ENCODE results near the gene BHMT2.

The BHMT2 gene

DNA sequence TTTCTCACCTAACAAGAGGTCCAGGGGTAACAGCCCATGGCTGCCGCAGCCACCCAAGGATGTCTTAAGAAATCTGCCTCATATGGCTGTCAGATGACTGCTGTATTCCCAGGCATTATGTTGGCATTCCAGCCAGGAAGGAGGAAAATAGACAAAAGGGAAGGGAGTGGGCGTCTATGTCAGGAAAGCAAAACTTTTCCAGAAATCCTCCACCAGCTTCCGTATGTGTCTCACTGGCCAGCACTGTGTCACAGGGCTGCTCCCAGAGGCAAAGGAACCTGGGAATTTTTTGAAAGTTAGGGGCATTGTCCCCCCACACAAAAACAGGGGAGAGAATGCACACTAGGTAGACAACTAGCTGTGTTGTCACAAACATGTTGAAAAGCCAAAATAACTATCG, 7.3 kb downstream of the BHMT2 start:
- H2AFZ ChIP-seq (ENCODE audit: low read depth) = no peak overlapping the region
- H3K79me2 ChIP-seq (ENCODE audit: insufficient read depth, low read depth) = no peaks in the 10 kb centered on the region
- H3K4me2 ChIP-seq = no peak overlapping the region
- TF ChIP-seq, protein P1, sequence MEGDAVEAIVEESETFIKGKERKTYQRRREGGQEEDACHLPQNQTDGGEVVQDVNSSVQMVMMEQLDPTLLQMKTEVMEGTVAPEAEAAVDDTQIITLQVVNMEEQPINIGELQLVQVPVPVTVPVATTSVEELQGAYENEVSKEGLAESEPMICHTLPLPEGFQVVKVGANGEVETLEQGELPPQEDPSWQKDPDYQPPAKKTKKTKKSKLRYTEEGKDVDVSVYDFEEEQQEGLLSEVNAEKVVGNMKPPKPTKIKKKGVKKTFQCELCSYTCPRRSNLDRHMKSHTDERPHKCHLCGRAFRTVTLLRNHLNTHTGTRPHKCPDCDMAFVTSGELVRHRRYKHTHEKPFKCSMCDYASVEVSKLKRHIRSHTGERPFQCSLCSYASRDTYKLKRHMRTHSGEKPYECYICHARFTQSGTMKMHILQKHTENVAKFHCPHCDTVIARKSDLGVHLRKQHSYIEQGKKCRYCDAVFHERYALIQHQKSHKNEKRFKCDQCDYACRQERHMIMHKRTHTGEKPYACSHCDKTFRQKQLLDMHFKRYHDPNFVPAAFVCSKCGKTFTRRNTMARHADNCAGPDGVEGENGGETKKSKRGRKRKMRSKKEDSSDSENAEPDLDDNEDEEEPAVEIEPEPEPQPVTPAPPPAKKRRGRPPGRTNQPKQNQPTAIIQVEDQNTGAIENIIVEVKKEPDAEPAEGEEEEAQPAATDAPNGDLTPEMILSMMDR (conservative IDR thresholded peaks at IDR 0.05; ENCODE audit: low read depth, low read length) = no peak
- no peaks in the 10 kb centered on the region for H3K36me3 ChIP-seq (ENCODE audit: insufficient read depth)
- no peaks in the 10 kb centered on the region for H3K4me1 ChIP-seq (ENCODE audit: low read depth, poor library complexity, severe bottlenecking)
- no peak overlapping the region for H3K4me3 ChIP-seq (IDR thresholded peaks at IDR 0.05; ENCODE audit: insufficient read depth, low read depth, low read length)
- no peak overlapping the region for H3K27ac ChIP-seq
- H3K27me3 ChIP-seq (ENCODE audit: insufficient read depth, low read depth) = no peaks in the 10 kb centered on the region
- H3K9ac ChIP-seq = no peak overlapping the region
- H4K20me1 ChIP-seq (ENCODE audit: insufficient read depth) = no peaks in the 10 kb centered on the region

DNA sequence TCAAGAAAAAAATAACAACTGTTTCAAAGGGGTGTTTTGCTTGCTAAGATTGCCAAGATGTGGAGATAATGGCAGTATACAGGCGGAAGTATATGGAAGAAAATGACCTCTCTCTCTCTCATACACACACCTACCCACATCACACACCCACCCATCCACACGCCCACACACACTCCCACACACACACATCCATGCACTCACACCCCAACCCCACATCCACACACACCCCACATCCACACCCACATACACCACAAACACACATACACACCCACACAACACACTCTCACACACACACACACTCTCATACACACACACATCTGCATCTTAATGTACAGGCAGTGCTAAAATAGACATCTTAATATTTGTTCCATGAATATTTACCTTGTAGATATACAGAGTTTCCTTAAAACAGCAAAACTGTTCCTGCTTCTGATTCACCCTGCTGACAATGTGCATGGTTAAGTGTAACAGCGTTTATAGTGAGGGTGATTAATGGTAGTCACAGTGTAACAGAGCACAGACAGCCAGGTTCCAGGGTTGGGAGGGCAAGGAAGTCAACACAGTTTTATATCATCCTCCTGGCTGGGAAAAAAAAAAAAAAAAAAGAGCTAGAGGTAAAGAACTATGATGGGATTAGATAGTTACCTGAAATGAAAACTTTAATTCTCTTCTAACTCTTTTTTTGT, 8.3 kb downstream of the BHMT2 start:
- H3K79me2 ChIP-seq (ENCODE audit: insufficient read depth, low read depth) = no peaks in the 10 kb centered on the region
- H3K4me2 ChIP-seq = no peak overlapping the region
- H3K9ac ChIP-seq = no peak overlapping the region
- no peak overlapping the region for H3K4me3 ChIP-seq (IDR thresholded peaks at IDR 0.05; ENCODE audit: insufficient read depth, low read depth, low read length)
- H3K4me1 ChIP-seq (ENCODE audit: low read depth, poor library complexity, severe bottlenecking) = no peaks in the 10 kb centered on the region
- TF ChIP-seq, protein P1 (conservative IDR thresholded peaks at IDR 0.05; ENCODE audit: low read depth, low read length) = no peak
- no peaks in the 10 kb centered on the region for H4K20me1 ChIP-seq (ENCODE audit: insufficient read depth)
- H3K27me3 ChIP-seq (ENCODE audit: insufficient read depth, low read depth) = no peaks in the 10 kb centered on the region
- H3K36me3 ChIP-seq (ENCODE audit: insufficient read depth) = no peaks in the 10 kb centered on the region
- H3K27ac ChIP-seq = no peak overlapping the region
- H2AFZ ChIP-seq (ENCODE audit: low read depth) = no peak overlapping the region

DNA sequence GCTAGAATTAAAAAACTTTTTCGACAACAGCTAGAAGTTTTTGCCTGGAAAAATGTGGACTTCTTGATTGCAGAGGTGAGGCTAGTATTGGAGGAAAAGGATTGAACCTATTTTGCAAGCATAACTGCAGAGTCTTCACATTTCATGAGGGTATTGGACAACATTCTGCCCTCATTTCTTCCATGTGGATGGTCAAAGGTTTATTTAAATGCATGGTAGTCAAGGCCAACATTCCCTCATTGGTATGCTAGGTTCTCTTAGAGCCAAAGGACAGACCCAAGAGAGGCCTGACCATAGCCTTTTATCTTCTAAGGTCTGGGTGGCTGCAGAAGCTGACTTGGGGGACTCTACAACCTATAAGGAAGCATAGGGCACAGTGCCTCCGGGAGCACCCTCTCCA, 11.2 kb downstream of the BHMT2 start:
- H2AFZ ChIP-seq (ENCODE audit: low read depth) = no peak overlapping the region
- H3K4me3 ChIP-seq (IDR thresholded peaks at IDR 0.05; ENCODE audit: insufficient read depth, low read depth, low read length) = no peak overlapping the region
- TF ChIP-seq, protein P1 (conservative IDR thresholded peaks at IDR 0.05; ENCODE audit: low read depth, low read length) = no peak
- no peaks in the 10 kb centered on the region for H3K27me3 ChIP-seq (ENCODE audit: insufficient read depth, low read depth)
- H3K9ac ChIP-seq = no peak overlapping the region
- H3K4me2 ChIP-seq = no peak overlapping the region
- no peaks in the 10 kb centered on the region for H3K79me2 ChIP-seq (ENCODE audit: insufficient read depth, low read depth)
- H4K20me1 ChIP-seq (ENCODE audit: insufficient read depth) = no peaks in the 10 kb centered on the region
- no peak overlapping the region for H3K27ac ChIP-seq
- no peaks in the 10 kb centered on the region for H3K36me3 ChIP-seq (ENCODE audit: insufficient read depth)
- no peaks in the 10 kb centered on the region for H3K4me1 ChIP-seq (ENCODE audit: low read depth, poor library complexity, severe bottlenecking)

DNA sequence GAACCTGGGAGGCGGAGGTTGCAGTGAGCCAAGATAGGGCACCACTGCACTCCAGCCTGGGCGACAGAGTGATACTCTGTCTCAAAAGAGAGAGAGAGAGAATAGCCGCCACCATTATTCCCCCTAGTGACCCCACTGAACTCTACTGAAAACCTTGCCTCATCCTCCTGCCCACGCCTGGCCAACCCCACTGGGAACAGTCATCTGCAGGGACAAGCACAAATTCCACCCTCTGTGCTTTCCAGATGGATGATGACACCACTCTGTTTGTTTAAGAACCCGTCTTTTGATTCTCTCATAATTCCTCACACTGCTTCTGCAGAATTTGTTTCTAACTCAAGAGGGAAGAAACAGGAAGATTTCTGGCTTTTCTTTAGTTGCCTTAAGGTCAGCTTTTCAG, 12.2 kb downstream of the BHMT2 start:
- TF ChIP-seq, protein P1 (conservative IDR thresholded peaks at IDR 0.05; ENCODE audit: low read depth, low read length) = no peak
- Histone ChIP-seq H3K4me3 (IDR thresholded peaks at IDR 0.05; ENCODE audit: insufficient read depth, low read depth, low read length) (no peak overlapping the region), H3K27me3 (ENCODE audit: insufficient read depth, low read depth) (no peaks in the 10 kb centered on the region)

More for the DNA sequence above, 12.2 kb downstream of the BHMT2 start:
- Histone ChIP-seq H3K9ac (no peak overlapping the region), H4K20me1 (ENCODE audit: insufficient read depth) (no peaks in the 10 kb centered on the region), H3K4me2 (no peak overlapping the region), H2AFZ (ENCODE audit: low read depth) (no peak overlapping the region), H3K27ac (no peak overlapping the region), H3K79me2 (ENCODE audit: insufficient read depth, low read depth) (no peaks in the 10 kb centered on the region), H3K4me1 (ENCODE audit: low read depth, poor library complexity, severe bottlenecking) (no peaks in the 10 kb centered on the region), H3K36me3 (ENCODE audit: insufficient read depth) (no peaks in the 10 kb centered on the region)
